BE2C (cell line): ENCODE measurements around the gene DHDDS.
A peak's percentile ranks its signal among the peaks of the same experiment; 100 is the strongest.
"Not testable (repeated sequence)": the region's sequence is repeated elsewhere in the genome, so short reads cannot be mapped to it uniquely, and the experiment has no call there.

Source experiments
- DNase-seq: peaks from one replicate; pipeline ENCODE4 v3.0.0-alpha.2; 2020
- H3K27me3 ChIP-seq: fragments of 250-450 bp; sonication (Bioruptor Pico); 2 replicates; pipeline ENCODE4 v1.5.1; 2020; ENCODE audit warnings: mild to moderate bottlenecking
- H3K36me3 ChIP-seq: fragments of 250-450 bp; sonication (Bioruptor Pico); 2 replicates; pipeline ENCODE4 v1.5.1; 2020; ENCODE audit warnings: mild to moderate bottlenecking
- H3K4me1 ChIP-seq: fragments of 250-450 bp; sonication (Bioruptor Pico); 2 replicates; pipeline ENCODE4 v1.5.1; 2020
- H3K4me3 ChIP-seq: 2 replicates; pipeline ENCODE4 v1.5.1; 2011; ENCODE audit warnings: low read depth, low read length
- H3K9me3 ChIP-seq: fragments of 250-450 bp; sonication (Bioruptor Pico); 2 replicates; pipeline ENCODE4 v1.5.1; 2020
- CTCF ChIP-seq: IDR thresholded peaks from 2 replicates; pipeline ENCODE4 v1.5.1; 2012; ENCODE audit warnings: mild to moderate bottlenecking, low read depth, low read length

DHDDS gene

GRCh38 chr1:26490155-26490554, 58.0 kb downstream of the DHDDS start:
- TF ChIP-seq CTCF: no peak
- no peak for DNase-seq
- H3K9me3 ChIP-seq: no peaks in the 10 kb centered on the region

GRCh38 chr1:26493267-26493666, 61.1 kb downstream of the DHDDS start:
- Histone ChIP-seq H3K4me1 (no peaks in the 10 kb centered on the region), H3K36me3 (no peaks in the 10 kb centered on the region), H3K4me3 (no peak overlapping the region), H3K27me3 (no peaks in the 10 kb centered on the region), H3K9me3 (no peaks in the 10 kb centered on the region)
- no peak for TF ChIP-seq CTCF
- DNase-seq: no peak

More at GRCh38 chr1:26490155-26490554, 58.0 kb downstream of the DHDDS start:
- Histone ChIP-seq H3K4me1 (no peaks in the 10 kb centered on the region), H3K4me3 (no peak overlapping the region), H3K27me3 (no peaks in the 10 kb centered on the region), H3K36me3 (no peaks in the 10 kb centered on the region)

GRCh38 chr1:26493938-26494337, 61.8 kb downstream of the DHDDS start:
- H3K27me3 ChIP-seq: no peaks in the 10 kb centered on the region
- H3K9me3 ChIP-seq: no peaks in the 10 kb centered on the region
- DNase-seq: no peak
- H3K4me1 ChIP-seq: no peaks in the 10 kb centered on the region
- no peak for TF ChIP-seq CTCF
- no peak overlapping the region for H3K4me3 ChIP-seq
- no peaks in the 10 kb centered on the region for H3K36me3 ChIP-seq

GRCh38 chr1:26496861-26497260, 64.7 kb downstream of the DHDDS start:
- Histone ChIP-seq H3K36me3 (no peaks in the 10 kb centered on the region), H3K27me3 (no peaks in the 10 kb centered on the region), H3K4me3 (no peak overlapping the region), H3K9me3 (no peaks in the 10 kb centered on the region), H3K4me1 (no peaks in the 10 kb centered on the region)
- DNase-seq: no peak
- no peak for TF ChIP-seq CTCF

- no peaks in the 10 kb centered on the region for H3K4me1 ChIP-seq
- no peaks in the 10 kb centered on the region for H3K27me3 ChIP-seq
- no peaks in the 10 kb centered on the region for H3K9me3 ChIP-seq
- H3K4me3 ChIP-seq: no peak overlapping the region
- DNase-seq: no peak
- TF ChIP-seq CTCF: no peak
- H3K36me3 ChIP-seq: no peaks in the 10 kb centered on the region
Observed at GRCh38 chr1:26498894-26499293, 66.8 kb downstream of the DHDDS start.

- no peak for TF ChIP-seq CTCF
- Histone ChIP-seq H3K4me1 (no peaks in the 10 kb centered on the region), H3K4me3 (peak overlapping the region; percentile 63), H3K27me3 (no peaks in the 10 kb centered on the region), H3K9me3 (no peaks in the 10 kb centered on the region), H3K36me3 (no peaks in the 10 kb centered on the region)
- peak; percentile 80 for DNase-seq
Observed at GRCh38 chr1:26500488-26501175, 68.5 kb downstream of the DHDDS start.

- H3K27me3 ChIP-seq, DNase-seq, H3K9me3 ChIP-seq: not testable (repeated sequence)
Observed at GRCh38 chr1:26510711-26511110, 78.6 kb downstream of the DHDDS start.

GRCh38 chr1:26515836-26516235, 83.7 kb downstream of the DHDDS start:
- not testable (repeated sequence) for H3K4me3 ChIP-seq, H3K27me3 ChIP-seq, DNase-seq, H3K4me1 ChIP-seq, H3K9me3 ChIP-seq, H3K36me3 ChIP-seq

More at GRCh38 chr1:26510711-26511110, 78.6 kb downstream of the DHDDS start:
- H3K4me1 ChIP-seq, H3K36me3 ChIP-seq, H3K4me3 ChIP-seq: not testable (repeated sequence)
